Kidney (tissue), 14 donors: ENCODE measurements around the gene ZNF436. TPM values are rescaled to one million over a fixed set of nuclear protein-coding genes. Genes with fewer than 3 reads are reported as not detected.

Experiments used
- DNase-seq, 5 donors: peaks; one replicate each; pipeline ENCODE4 v3.0.0-alpha.2; 2013 to 2020
- FAIRE-seq: peaks from 2 replicates; lab custom pipeline; 2012; peaks lifted over from hg19 to GRCh38; lab: Jason Lieb, UNC
- H3K27ac ChIP-seq, 2 donors: one replicate each; pipeline ENCODE4 v1.7.0; 2013; ENCODE audit warnings: low read depth in 2 of 2, low read length in 2 of 2, inconsistent platforms in 1 of 2
- H3K27me3 ChIP-seq: one replicate; pipeline ENCODE4 v1.7.1; 2013; ENCODE audit warnings: low read length, inconsistent platforms; ENCODE audit not compliant: control insufficient read depth, insufficient read depth
- H3K36me3 ChIP-seq, 3 donors: one replicate each; pipeline versions ENCODE4 v1.7.0 to v1.7.1; 2013; ENCODE audit warnings: low read length in 3 of 3, control low read depth in 1 of 3, inconsistent platforms in 1 of 3; ENCODE audit not compliant: insufficient read depth in 3 of 3, control insufficient read depth in 2 of 3
- H3K4me1 ChIP-seq, 3 donors: one replicate each; pipeline versions ENCODE4 v1.7.0 to v1.7.1; 2013; ENCODE audit warnings: low read length in 3 of 3, inconsistent platforms in 1 of 3, low read depth in 1 of 3; ENCODE audit not compliant: control insufficient read depth in 2 of 3, insufficient read depth in 2 of 3
- H3K4me3 ChIP-seq, 3 donors: one replicate each; pipeline versions ENCODE4 v1.7.0 to v1.8.1; 2013; ENCODE audit warnings: low read length in 3 of 3, control low read depth in 1 of 3, inconsistent platforms in 1 of 3
- H3K9ac ChIP-seq, 3 donors: one replicate each; pipeline versions ENCODE4 v1.7.0 to v1.7.1; 2013; ENCODE audit warnings: low read length in 3 of 3, control low read depth in 1 of 3, inconsistent platforms in 1 of 3
- H3K9me3 ChIP-seq, 3 donors: one replicate each; pipeline versions ENCODE4 v1.7.0 to v1.7.1; 2013; ENCODE audit warnings: low read length in 3 of 3, control low read depth in 1 of 3, inconsistent platforms in 1 of 3; ENCODE audit not compliant: control insufficient read depth in 2 of 3, insufficient read depth in 1 of 3
- intact Hi-C: fragments of 100-400 bp; cut with DNase I; formaldehyde crosslinking; loops from one replicate; pipeline ENCODE4 v1.11.1; 2022
- polyA plus RNA-seq: library from polyadenylated mRNA; stranded (reverse); fragments of 350-450 nt; fragmentation: Illumina TruSeq; extraction: RNeasy Lipid Tissue Mini Kit (QIAGEN cat#74804); gene quantifications from one replicate; pipeline ENCODE4 v1.2.3, GENCODE V29; 2014; ENCODE audit warnings: low read depth, low replicate concordance; ENCODE audit not compliant: insufficient read depth
- total RNA-seq: library from RNA; stranded (reverse); fragmentation: NEBNext Ultra II Directional; extraction: Animal tissue kit (Norgen Biotek cat#: 25700); gene quantifications from one replicate; pipeline ENCODE4 v1.2.1, GENCODE V29; 2021
- TF ChIP-seq, protein P1 (sequence below): IDR thresholded peaks from 3 replicates; pipeline ENCODE4 v1.5.1; 2012; ENCODE audit warnings: mild to moderate bottlenecking, moderate library complexity, borderline replicate concordance; ENCODE audit not compliant: insufficient read depth; ENCODE audit errors: extremely low read depth
- donor health status: control.
- donor health status: control.
- donor health status: control.
- donor health status: control.
- donor health status: control.
- donor health status: DM: yes; HTN: yes; CAD: no.
- donor health status: Normal renal cell carcinoma (clear cell type).

The ZNF436 gene
- total and polyA plus RNA-seq, 2 donors from 2014 or later, result 4.6 to 19.8 TPM

- no peaks in the 10 kb centered on the region for H3K9me3 ChIP-seq
- peaks cover 3 to 17% (median 6%) of the 10 kb centered on the region in 3 donors for H3K4me1 ChIP-seq
- FAIRE-seq, result no peak
- DNase-seq, result no peak
- H3K27me3 ChIP-seq, result no peaks in the 10 kb centered on the region
- H3K4me3 ChIP-seq, result no peak overlapping the region
- peaks cover 4 to 12% (median 5%) of the 10 kb centered on the region in 3 donors for H3K36me3 ChIP-seq
- no peak overlapping the region for H3K9ac ChIP-seq
- TF ChIP-seq, protein P1, sequence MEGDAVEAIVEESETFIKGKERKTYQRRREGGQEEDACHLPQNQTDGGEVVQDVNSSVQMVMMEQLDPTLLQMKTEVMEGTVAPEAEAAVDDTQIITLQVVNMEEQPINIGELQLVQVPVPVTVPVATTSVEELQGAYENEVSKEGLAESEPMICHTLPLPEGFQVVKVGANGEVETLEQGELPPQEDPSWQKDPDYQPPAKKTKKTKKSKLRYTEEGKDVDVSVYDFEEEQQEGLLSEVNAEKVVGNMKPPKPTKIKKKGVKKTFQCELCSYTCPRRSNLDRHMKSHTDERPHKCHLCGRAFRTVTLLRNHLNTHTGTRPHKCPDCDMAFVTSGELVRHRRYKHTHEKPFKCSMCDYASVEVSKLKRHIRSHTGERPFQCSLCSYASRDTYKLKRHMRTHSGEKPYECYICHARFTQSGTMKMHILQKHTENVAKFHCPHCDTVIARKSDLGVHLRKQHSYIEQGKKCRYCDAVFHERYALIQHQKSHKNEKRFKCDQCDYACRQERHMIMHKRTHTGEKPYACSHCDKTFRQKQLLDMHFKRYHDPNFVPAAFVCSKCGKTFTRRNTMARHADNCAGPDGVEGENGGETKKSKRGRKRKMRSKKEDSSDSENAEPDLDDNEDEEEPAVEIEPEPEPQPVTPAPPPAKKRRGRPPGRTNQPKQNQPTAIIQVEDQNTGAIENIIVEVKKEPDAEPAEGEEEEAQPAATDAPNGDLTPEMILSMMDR, result no peak
- intact Hi-C loops, result no loop called here
- no peak overlapping the region for H3K27ac ChIP-seq
These were observed 30.0 kb downstream of the ZNF436 start for GRCh38 chr1:23339632-23340031.

- peaks cover 3 to 17% (median 6%) of the 10 kb centered on the region in 3 donors for H3K4me1 ChIP-seq
- no peak overlapping the region for H3K27ac ChIP-seq
- no peak overlapping the region for H3K9ac ChIP-seq
- intact Hi-C loops, result no loop called here
- H3K27me3 ChIP-seq, result no peaks in the 10 kb centered on the region
- no peak for DNase-seq
- H3K4me3 ChIP-seq, result no peak overlapping the region
- TF ChIP-seq, protein P1, result no peak
- no peaks in the 10 kb centered on the region for H3K9me3 ChIP-seq
- no peak for FAIRE-seq
- H3K36me3 ChIP-seq, result peaks cover 5 to 25% (median 6%) of the 10 kb centered on the region in 3 donors
These were observed 31.8 kb downstream of the ZNF436 start for GRCh38 chr1:23337869-23338268.

DNA sequence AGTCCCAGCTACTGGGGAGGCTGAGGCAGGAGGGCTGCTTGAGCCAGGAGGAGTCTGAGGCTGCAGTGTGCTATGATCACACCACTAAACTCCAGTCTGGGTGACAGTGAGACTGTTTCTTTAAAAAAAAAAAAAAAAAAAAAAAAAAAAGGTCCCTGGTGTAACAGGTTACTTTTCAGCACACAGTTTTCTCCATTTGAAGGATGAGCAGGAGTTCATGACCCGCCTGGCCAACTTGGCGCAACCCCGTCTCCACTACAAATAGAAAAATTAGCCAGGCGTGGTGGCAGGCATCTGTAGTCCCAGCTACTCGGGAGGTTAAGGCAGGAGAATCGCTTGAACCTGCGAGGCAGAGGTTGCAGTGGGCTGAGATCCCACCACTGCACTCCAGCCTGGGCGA lies 37.9 kb downstream of the ZNF436 start:
- Histone ChIP-seq H3K27ac (no peak overlapping the region), H3K27me3 (no peaks in the 10 kb centered on the region)
- FAIRE-seq, result no peak

More for the DNA sequence above, 37.9 kb downstream of the ZNF436 start:
- Histone ChIP-seq H3K4me3 (no peak overlapping the region), H3K9me3 (no peaks in the 10 kb centered on the region), H3K36me3 (peaks cover 10 to 45% (median 13%) of the 10 kb centered on the region in 3 donors), H3K9ac (no peak overlapping the region), H3K4me1 (no peaks in the 10 kb centered on the region)
- TF ChIP-seq, protein P1, result no peak
- DNase-seq, result no peak
- intact Hi-C loops, result no loop called here
